Neuron (in vitro differentiated cells): ENCODE results near the gene CALHM6.

Experiments
- H2AFZ ChIP-seq: one replicate; pipeline ENCODE4 v1.6.1; 2013; ENCODE audit warnings: low read depth, mild to moderate bottlenecking, inconsistent platforms, low read length, moderate library complexity
- H3K27me3 ChIP-seq: one replicate; pipeline ENCODE4 v1.6.1; 2013; ENCODE audit warnings: low read length; ENCODE audit not compliant: insufficient read depth
- H3K36me3 ChIP-seq: one replicate; pipeline ENCODE4 v1.6.1; 2013; ENCODE audit warnings: low read length; ENCODE audit not compliant: insufficient read depth
- H3K4me1 ChIP-seq: one replicate; pipeline ENCODE4 v1.6.1; 2013; ENCODE audit warnings: low read length; ENCODE audit not compliant: insufficient read depth
- H3K4me3 ChIP-seq: 2 replicates; pipeline ENCODE4 v1.5.1; 2013; ENCODE audit warnings: mild to moderate bottlenecking, low read length, moderate library complexity
- H3K9me3 ChIP-seq: one replicate; pipeline ENCODE4 v1.6.1; 2013; ENCODE audit warnings: low read length

Gene CALHM6

GRCh38 chr6:116450185-116450710 is 10.9 kb upstream of the CALHM6 start:
- Histone ChIP-seq H3K9me3 (no peaks in the 10 kb centered on the region), H3K36me3 (no peaks in the 10 kb centered on the region), H3K4me1 (peaks cover 3% of the 10 kb centered on the region), H3K4me3 (no peak overlapping the region), H3K27me3 (no peaks in the 10 kb centered on the region), H2AFZ (no peak overlapping the region)

GRCh38 chr6:116450769-116451740 is 10.1 kb upstream of the CALHM6 start:
- Histone ChIP-seq H3K4me1 (peaks cover 4% of the 10 kb centered on the region), H2AFZ (no peak overlapping the region), H3K9me3 (no peaks in the 10 kb centered on the region), H3K36me3 (no peaks in the 10 kb centered on the region), H3K4me3 (no peak overlapping the region), H3K27me3 (no peaks in the 10 kb centered on the region)

GRCh38 chr6:116451916-116452315 is 9.3 kb upstream of the CALHM6 start:
- no peaks in the 10 kb centered on the region for H3K27me3 ChIP-seq
- H3K4me3 ChIP-seq: no peak overlapping the region
- H3K36me3 ChIP-seq: no peaks in the 10 kb centered on the region
- no peak overlapping the region for H2AFZ ChIP-seq
- peaks cover 4% of the 10 kb centered on the region for H3K4me1 ChIP-seq
- H3K9me3 ChIP-seq: no peaks in the 10 kb centered on the region

GRCh38 chr6:116452531-116452930 is 8.6 kb upstream of the CALHM6 start:
- H3K4me1 ChIP-seq: peaks cover 4% of the 10 kb centered on the region
- no peak overlapping the region for H2AFZ ChIP-seq
- H3K27me3 ChIP-seq: no peaks in the 10 kb centered on the region
- H3K4me3 ChIP-seq: no peak overlapping the region
- H3K9me3 ChIP-seq: no peaks in the 10 kb centered on the region
- no peaks in the 10 kb centered on the region for H3K36me3 ChIP-seq

GRCh38 chr6:116456106-116456505 is 5.1 kb upstream of the CALHM6 start:
- Histone ChIP-seq H3K4me1 (peaks cover 4% of the 10 kb centered on the region), H3K9me3 (no peaks in the 10 kb centered on the region)

GRCh38 chr6:116456927-116457326 is 4.2 kb upstream of the CALHM6 start:
- Histone ChIP-seq H3K9me3 (no peaks in the 10 kb centered on the region), H2AFZ (no peak overlapping the region), H3K4me3 (no peak overlapping the region), H3K36me3 (no peaks in the 10 kb centered on the region), H3K4me1 (peaks cover 4% of the 10 kb centered on the region), H3K27me3 (no peaks in the 10 kb centered on the region)

More at GRCh38 chr6:116456106-116456505, 5.1 kb upstream of the CALHM6 start:
- H3K4me3 ChIP-seq: no peak overlapping the region
- H2AFZ ChIP-seq: no peak overlapping the region
- no peaks in the 10 kb centered on the region for H3K27me3 ChIP-seq
- H3K36me3 ChIP-seq: no peaks in the 10 kb centered on the region

GRCh38 chr6:116458264-116458663 is 2.9 kb upstream of the CALHM6 start:
- Histone ChIP-seq H3K4me1 (peaks cover 4% of the 10 kb centered on the region), H3K36me3 (no peaks in the 10 kb centered on the region)

GRCh38 chr6:116459927-116460326 is 1.2 kb upstream of the CALHM6 start:
- H3K27me3 ChIP-seq: no peaks in the 10 kb centered on the region

More at GRCh38 chr6:116458264-116458663, 2.9 kb upstream of the CALHM6 start:
- no peaks in the 10 kb centered on the region for H3K27me3 ChIP-seq
- H2AFZ ChIP-seq: no peak overlapping the region
- H3K4me3 ChIP-seq: no peak overlapping the region
- H3K9me3 ChIP-seq: no peaks in the 10 kb centered on the region

GRCh38 chr6:116461932-116462885 is 1.0 kb downstream of the CALHM6 start:
- Histone ChIP-seq H3K9me3 (no peaks in the 10 kb centered on the region), H3K27me3 (no peaks in the 10 kb centered on the region), H3K4me3 (no peak overlapping the region), H2AFZ (no peak overlapping the region), H3K36me3 (no peaks in the 10 kb centered on the region), H3K4me1 (no peaks in the 10 kb centered on the region)

More at GRCh38 chr6:116459927-116460326, 1.2 kb upstream of the CALHM6 start:
- H3K9me3 ChIP-seq: no peaks in the 10 kb centered on the region
- peaks cover 4% of the 10 kb centered on the region for H3K4me1 ChIP-seq
- H3K4me3 ChIP-seq: no peak overlapping the region
- H2AFZ ChIP-seq: no peak overlapping the region
- no peaks in the 10 kb centered on the region for H3K36me3 ChIP-seq

GRCh38 chr6:116463301-116463700 is 2.1 kb downstream of the CALHM6 start:
- Histone ChIP-seq H3K9me3 (no peaks in the 10 kb centered on the region), H3K4me3 (no peak overlapping the region), H3K27me3 (no peaks in the 10 kb centered on the region), H3K36me3 (no peaks in the 10 kb centered on the region), H3K4me1 (no peaks in the 10 kb centered on the region), H2AFZ (no peak overlapping the region)

GRCh38 chr6:116465246-116465645 is 4.1 kb downstream of the CALHM6 start:
- Histone ChIP-seq H3K9me3 (no peaks in the 10 kb centered on the region), H3K27me3 (no peaks in the 10 kb centered on the region), H2AFZ (no peak overlapping the region), H3K4me1 (no peaks in the 10 kb centered on the region), H3K36me3 (no peaks in the 10 kb centered on the region), H3K4me3 (no peak overlapping the region)

GRCh38 chr6:116467096-116467495 is 5.9 kb downstream of the CALHM6 start:
- Histone ChIP-seq H3K4me1 (no peaks in the 10 kb centered on the region), H3K4me3 (no peak overlapping the region), H3K36me3 (no peaks in the 10 kb centered on the region), H2AFZ (no peak overlapping the region), H3K27me3 (no peaks in the 10 kb centered on the region), H3K9me3 (no peaks in the 10 kb centered on the region)

- Histone ChIP-seq H3K4me3 (no peak overlapping the region), H3K27me3 (no peaks in the 10 kb centered on the region), H3K4me1 (no peaks in the 10 kb centered on the region), H2AFZ (no peak overlapping the region), H3K36me3 (no peaks in the 10 kb centered on the region), H3K9me3 (no peaks in the 10 kb centered on the region)
Observed at GRCh38 chr6:116467514-116467913, 6.3 kb downstream of the CALHM6 start.
